Epidermal melanocyte (primary cell): Measurements from ENCODE around the gene RFPL3.

Source experiments
- DNase-seq: peaks from one replicate; pipeline ENCODE4 v3.0.0; 2011; ENCODE audit warnings: low spot score; ENCODE audit not compliant: insufficient read length

The RFPL3 gene

GRCh38 chr22:32410459-32410858 lies 52.8 kb downstream of the RFPL3 start:
- DNase-seq, result no peak
